Endothelial cell of umbilical vein (primary cell): ENCODE measurements around the gene ZNF8. TPM values are rescaled to one million over a fixed set of nuclear protein-coding genes. Genes with fewer than 3 reads are reported as not detected.
A peak's percentile ranks its signal among the peaks of the same experiment; 100 is the strongest.
"Not testable (repeated sequence)": the region's sequence is repeated elsewhere in the genome, so short reads cannot be mapped to it uniquely, and the experiment has no call there.

Experiments
- BruUV-seq: library from RNA; stranded (reverse); fragments of 400-500 nt; replicated peaks from 2 replicates; lab custom pipeline; 2021; lab: Mats Ljungman, UMichigan
- CTCF ChIA-PET: fragments of 300-600, 350-600 bp; sonication (Branson Sonifier 250); formaldehyde crosslinking; loops from one replicate; lab custom pipeline; 2021; ENCODE audit warnings: antibody characterized with exemption, inconsistent platforms; lab: Charles Lee
- POLR2A ChIA-PET: fragments of 300-600, 350-600 bp; sonication (Branson Sonifier 250); formaldehyde crosslinking; loops from one replicate; lab custom pipeline; 2021; ENCODE audit warnings: antibody characterized with exemption, inconsistent platforms; lab: Charles Lee
- DNase-seq: peaks from one replicate; pipeline ENCODE4 v3.0.0-alpha.2; 2011; ENCODE audit warnings: low read depth, low spot score
- FAIRE-seq: peaks from 2 replicates; lab custom pipeline; 2011; peaks lifted over from hg19 to GRCh38; lab: Jason Lieb, UNC
- H2AFZ ChIP-seq: 2 replicates; pipeline ENCODE4 v1.6.0; 2012; ENCODE audit warnings: low read depth, low read length, control low read depth, inconsistent platforms
- H3K27ac ChIP-seq: 2 replicates; pipeline ENCODE4 v1.5.1; 2011; ENCODE audit warnings: low read depth, mild to moderate bottlenecking, control low read depth, low read length, moderate library complexity; ENCODE audit not compliant: insufficient read depth
- H3K27me3 ChIP-seq, 2 experiments: 2 replicates each; pipeline versions ENCODE4 v1.6.0 to v1.6.1; 2011; ENCODE audit warnings: low read length in 2 of 2, mixed read lengths in 1 of 2; ENCODE audit not compliant: control insufficient read depth in 2 of 2, insufficient read depth in 2 of 2
- H3K36me3 ChIP-seq, 2 experiments: 2 replicates in 1 of 2; 3 replicates in 1 of 2; pipeline ENCODE4 v1.5.1; 2011; ENCODE audit warnings: low read length in 2 of 2, mild to moderate bottlenecking in 1 of 2, moderate library complexity in 1 of 2; ENCODE audit not compliant: control insufficient read depth in 2 of 2, insufficient read depth in 2 of 2; ENCODE audit errors: extremely low read depth in 1 of 2
- H3K4me1 ChIP-seq: 3 replicates; pipeline ENCODE4 v1.5.1; 2011; ENCODE audit warnings: mild to moderate bottlenecking, low read length; ENCODE audit not compliant: control insufficient read depth, insufficient read depth; ENCODE audit errors: extremely low read depth
- H3K4me2 ChIP-seq: 2 replicates; pipeline ENCODE4 v1.6.1; 2011; ENCODE audit warnings: low read length, control low read depth, mixed read lengths; ENCODE audit not compliant: insufficient read depth
- H3K4me3 ChIP-seq, 3 experiments: fragments of 200-600 bp in 1 of 3; sonication (generic), shearing (Covaris generic) in 1 of 3; replicated peaks in 1 of 3; 2 replicates each; pipeline ENCODE4 v1.5.1; 2011 to 2016; ENCODE audit warnings: control low read depth in 3 of 3, low read length in 3 of 3, mild to moderate bottlenecking in 2 of 3, inconsistent platforms in 1 of 3, low read depth in 1 of 3, moderate library complexity in 1 of 3; ENCODE audit not compliant: insufficient read depth in 1 of 3
- H3K79me2 ChIP-seq: 2 replicates; pipeline ENCODE4 v1.6.0; 2012; ENCODE audit warnings: low read length, inconsistent platforms; ENCODE audit not compliant: control insufficient read depth, insufficient read depth
- H3K9ac ChIP-seq: replicated peaks from 2 replicates; pipeline ENCODE3; 2011; ENCODE audit warnings: low read length, control low read depth; ENCODE audit not compliant: insufficient read depth; ENCODE audit errors: extremely low read depth
- H3K9me1 ChIP-seq: replicated peaks from 3 replicates; pipeline ENCODE4 v1.6.0; 2011; ENCODE audit warnings: mild to moderate bottlenecking, low read length; ENCODE audit not compliant: control insufficient read depth, insufficient read depth; ENCODE audit errors: extremely low read depth
- H3K9me3 ChIP-seq: replicated peaks from 2 replicates; pipeline ENCODE4 v1.5.1; 2012; ENCODE audit warnings: low read length, inconsistent platforms; ENCODE audit not compliant: control insufficient read depth, insufficient read depth
- H4K20me1 ChIP-seq: replicated peaks from 2 replicates; pipeline ENCODE3; 2011; ENCODE audit warnings: mild to moderate bottlenecking, low read length; ENCODE audit not compliant: control insufficient read depth, insufficient read depth; ENCODE audit errors: extremely low read depth
- EZH2 ChIP-seq: IDR thresholded peaks from 2 replicates; pipeline ENCODE4 v1.6.1; 2012; ENCODE audit warnings: borderline replicate concordance, low read depth, mild to moderate bottlenecking, moderate library complexity, low read length, inconsistent platforms; ENCODE audit not compliant: severe bottlenecking
- GATA2 ChIP-seq: IDR thresholded peaks from 2 replicates; pipeline ENCODE4 v1.7.0; 2011; ENCODE audit warnings: low read depth, mild to moderate bottlenecking, moderate library complexity, mixed read lengths, low read length; ENCODE audit not compliant: insufficient read length, insufficient read depth
- MYC ChIP-seq: IDR thresholded peaks from one replicate; pipeline ENCODE4 v1.6.1; 2011; ENCODE audit warnings: mild to moderate bottlenecking, low read depth, low read length
- POLR2A ChIP-seq: IDR thresholded peaks from 2 replicates; pipeline ENCODE4 v1.6.1; 2012; ENCODE audit warnings: low read depth, mild to moderate bottlenecking, control low read depth, low read length
- POLR2AphosphoS5 ChIP-seq: IDR thresholded peaks from 2 replicates; pipeline ENCODE4 v1.6.1; 2012; ENCODE audit warnings: low read depth, mild to moderate bottlenecking, control low read depth, low read length, moderate library complexity; ENCODE audit not compliant: insufficient read depth
- dilution Hi-C: fragments of 300-500 bp; cut with MboI; formaldehyde crosslinking; loops from one replicate; pipeline ENCODE4 v1.15.0; 2019; ENCODE audit warnings: low sequenced_read_pairs; ENCODE audit not compliant: extremely low pct_ligation_motif_present
- intact Hi-C: fragments of 100-400 bp; cut with micrococcal nuclease; formaldehyde crosslinking; loops from one replicate; pipeline ENCODE4 v1.10.0; 2022
- polyA plus RNA-seq, 4 experiments: library from polyadenylated mRNA; depleted of rRNA in 3 of 4; stranded (reverse) in 3 of 4; unstranded in 1 of 4; fragments of >200 nt; gene quantifications; 2 replicates each; pipeline versions ENCODE4 v1.2.1 to v1.2.3, GENCODE V29; 2011 to 2012; ENCODE audit warnings: missing spikeins in 1 of 4
- total RNA-seq: library from RNA; stranded (reverse); gene quantifications from 2 replicates; pipeline ENCODE4 v1.2.3, GENCODE V29; 2021

ZNF8 gene
- total and polyA plus RNA-seq, 2 donors (not counting 3 experiments of a cell fraction or from before 2014, with no cell fraction given): 4.0 to 6.8 TPM

DNA sequence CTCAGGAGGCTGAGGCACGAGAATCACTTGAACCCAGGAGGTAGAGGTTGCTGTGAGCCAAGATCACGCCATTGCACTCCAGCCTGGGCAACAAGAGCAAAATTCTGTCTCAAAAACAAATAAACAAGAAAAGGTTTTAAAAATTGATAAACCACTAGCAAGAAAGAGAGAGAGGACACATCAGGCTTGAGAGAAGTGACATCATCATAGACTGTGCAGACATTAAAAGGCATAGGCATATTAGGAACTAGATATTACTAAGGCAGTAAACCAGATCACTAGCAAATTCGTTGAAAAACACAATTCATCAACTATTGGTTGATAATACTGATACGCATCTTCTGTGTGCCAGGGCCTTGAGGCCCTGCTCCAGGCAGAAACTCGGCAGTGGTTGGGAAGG, 66.8 kb downstream of the ZNF8 start:
- no peak overlapping the region for H3K4me2 ChIP-seq
- POLR2A ChIA-PET: no interaction called here
- H3K79me2 ChIP-seq: no peaks in the 10 kb centered on the region

GRCh38 chr19:58346961-58347929, 68.5 kb downstream of the ZNF8 start:
- FAIRE-seq (no peak), DNase-seq (peak; percentile 25)
- H4K20me1 ChIP-seq: no peaks in the 10 kb centered on the region
- no peaks in the 10 kb centered on the region for H3K79me2 ChIP-seq
- peak overlapping the region; percentile 50 for H3K4me2 ChIP-seq
- H3K27ac ChIP-seq: no peak overlapping the region
- intact Hi-C loops (no loop called here), dilution Hi-C loops (no loop called here)
- peak overlapping the region; percentile 10 to 47 (median 38) for H3K4me3 ChIP-seq
- H3K4me1 ChIP-seq: peaks cover 5% of the 10 kb centered on the region
- H2AFZ ChIP-seq: peak overlapping the region; percentile 77
- no peaks in the 10 kb centered on the region for H3K36me3 ChIP-seq
- H3K9me1 ChIP-seq: no peaks in the 10 kb centered on the region
- ChIA-PET CTCF (no interaction called here), POLR2A (interaction anchor here (1.4 kb wide), 1 partner anchor 15 kb away, joined by 6 read pairs; the partner anchor contains the start of gene ZNF497)
- BruUV-seq: no TSS peak
- peak; percentile 65 for TF ChIP-seq EZH2
- no peak for TF ChIP-seq MYC
- H3K9ac ChIP-seq: no peak overlapping the region
- peaks cover 21 to 45% of the 10 kb centered on the region in 2 experiments for H3K27me3 ChIP-seq
- H3K9me3 ChIP-seq: no peaks in the 10 kb centered on the region

More for the DNA sequence above, 66.8 kb downstream of the ZNF8 start:
- no peaks in the 10 kb centered on the region for H3K9me3 ChIP-seq
- no peaks in the 10 kb centered on the region for H4K20me1 ChIP-seq
- dilution Hi-C loops (no loop called here), intact Hi-C loops (no loop called here)
- no peak for FAIRE-seq
- H3K36me3 ChIP-seq: no peaks in the 10 kb centered on the region
- no peaks in the 10 kb centered on the region for H3K9me1 ChIP-seq
- peaks cover 16 to 40% of the 10 kb centered on the region in 2 experiments for H3K27me3 ChIP-seq
- BruUV-seq: no TSS peak
- peaks cover 5% of the 10 kb centered on the region for H3K4me1 ChIP-seq
- no peak overlapping the region for H3K27ac ChIP-seq
- no peak for TF ChIP-seq GATA2
- no peak for TF ChIP-seq EZH2
- no peak for TF ChIP-seq POLR2A
- no peak for TF ChIP-seq POLR2AphosphoS5
- no peak for DNase-seq
- H3K9ac ChIP-seq: no peak overlapping the region
- H3K4me3 ChIP-seq: no peak overlapping the region
- CTCF ChIA-PET: no interaction called here
- no peak overlapping the region for H2AFZ ChIP-seq

DNA sequence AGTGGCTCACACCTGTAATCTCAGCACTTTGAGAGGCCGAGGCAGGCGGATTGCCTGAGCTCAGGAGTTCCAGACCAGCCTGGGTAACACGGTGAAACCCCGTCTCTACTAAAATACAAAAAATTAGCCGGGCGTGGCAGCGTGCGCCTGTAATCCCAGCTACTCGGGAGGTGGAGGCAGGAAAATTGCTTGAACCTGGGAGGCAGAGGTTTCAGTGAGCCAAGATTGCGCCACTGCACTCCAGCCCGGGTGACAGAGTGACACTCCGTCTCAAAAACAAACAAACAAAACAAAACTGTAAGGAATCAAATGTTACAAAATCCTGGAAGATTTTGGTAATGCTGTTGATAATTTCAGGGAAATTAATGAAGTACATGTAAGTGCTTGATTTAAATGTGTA, 69.3 kb downstream of the ZNF8 start:
- H3K36me3 ChIP-seq, H3K27ac ChIP-seq, H3K79me2 ChIP-seq, H3K9me3 ChIP-seq, DNase-seq, FAIRE-seq, H3K9ac ChIP-seq, BruUV-seq, intact Hi-C loops, H2AFZ ChIP-seq, H4K20me1 ChIP-seq, CTCF ChIA-PET, dilution Hi-C loops, H3K9me1 ChIP-seq, H3K4me1 ChIP-seq: not testable (repeated sequence)
- POLR2A ChIA-PET: interaction anchor here (1.4 kb wide), 1 partner anchor 15 kb away, joined by 6 read pairs; the partner anchor contains the start of gene ZNF497
- Histone ChIP-seq H3K27me3 (peaks cover 21 to 45% of the 10 kb centered on the region in 2 experiments), H3K4me2 (peak overlapping the region; percentile 50), H3K4me3 (peak overlapping the region in 2 of 3 experiments; percentile 38 to 47)
